ENCODE results near the gene KHDRBS2.

The KHDRBS2 gene

DNA sequence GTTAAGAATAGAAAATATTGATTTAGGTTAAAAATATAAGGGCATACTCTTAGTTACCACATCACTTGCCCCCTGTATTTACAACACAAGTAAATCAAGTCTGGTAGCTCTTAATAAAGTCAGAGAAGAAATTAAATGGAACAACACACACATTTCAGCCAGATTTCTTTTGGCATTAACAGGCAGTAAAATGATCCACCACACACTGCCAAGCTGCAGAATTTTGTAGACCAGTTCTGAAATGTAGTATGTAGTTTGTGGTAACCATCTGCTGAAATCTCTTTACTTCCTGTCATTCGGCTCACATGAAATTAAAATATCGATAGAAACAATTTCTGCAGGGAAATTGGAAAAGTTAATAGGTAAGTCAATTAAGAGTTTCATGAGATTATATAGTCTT lies 326.8 kb downstream of the KHDRBS2 start:
- no peak overlapping the region for H3K23ac ChIP-seq (ENCODE audit: low read length)
- H3K27ac ChIP-seq (ENCODE audit: low read depth, low read length): no peak overlapping the region
- no peaks in the 10 kb centered on the region for H3K79me2 ChIP-seq (ENCODE audit: control insufficient read depth, insufficient read depth, low read length)
- H3K27me3 ChIP-seq (ENCODE audit: insufficient read depth, low read length, poor library complexity): no peaks in the 10 kb centered on the region
- H3K4me3 ChIP-seq (ENCODE audit: low read length): no peak overlapping the region
- H2BK15ac ChIP-seq (replicated peaks; ENCODE audit: low read depth): no peak overlapping the region
- no peak overlapping the region for H4K5ac ChIP-seq (ENCODE audit: low read length)
- no peak overlapping the region for H3K4ac ChIP-seq (ENCODE audit: low read depth, low read length)
- H3K36me3 ChIP-seq (ENCODE audit: control insufficient read depth, insufficient read depth, low read length): no peaks in the 10 kb centered on the region
- no peak overlapping the region for H2AK5ac ChIP-seq (ENCODE audit: low read length)
- no CpG with 5 or more reads among the region's 2 CpGs for WGBS (ENCODE audit: extremely low coverage, insufficient coverage, low lambda C conversion rate)
- no peaks in the 10 kb centered on the region for H3K79me1 ChIP-seq (ENCODE audit: low read length)
- H4K8ac ChIP-seq (ENCODE audit: low read depth, low read length): no peak overlapping the region
- H2BK5ac ChIP-seq (ENCODE audit: low read length): no peak overlapping the region
- H3K9ac ChIP-seq (ENCODE audit: low read length): no peak overlapping the region
- H3K4me1 ChIP-seq (ENCODE audit: control insufficient read depth, low read depth, low read length): no peaks in the 10 kb centered on the region
- no peak for DNase-seq
- H3K18ac ChIP-seq (ENCODE audit: low read length): no peak overlapping the region
- no peak overlapping the region for H3K4me2 ChIP-seq (ENCODE audit: low read length)
- no peak overlapping the region for H2BK120ac ChIP-seq (ENCODE audit: low read depth, low read length)
- no peak overlapping the region for H3K56ac ChIP-seq (ENCODE audit: low read length)

GRCh38 chr6:61953851-61954250 lies 332.2 kb downstream of the KHDRBS2 start:
- Histone ChIP-seq H3K27ac (ENCODE audit: low read depth, low read length) (no peak overlapping the region), H3K79me2 (ENCODE audit: control insufficient read depth, insufficient read depth, low read length) (no peaks in the 10 kb centered on the region), H2AK5ac (ENCODE audit: low read length) (no peak overlapping the region), H3K4ac (ENCODE audit: low read depth, low read length) (no peak overlapping the region), H2BK15ac (replicated peaks; ENCODE audit: low read depth) (no peak overlapping the region), H3K23ac (ENCODE audit: low read length) (no peak overlapping the region), H2BK120ac (ENCODE audit: low read depth, low read length) (no peak overlapping the region), H3K18ac (ENCODE audit: low read length) (no peak overlapping the region), H3K4me2 (ENCODE audit: low read length) (no peak overlapping the region), H3K27me3 (ENCODE audit: insufficient read depth, low read length, poor library complexity) (no peaks in the 10 kb centered on the region), H2BK5ac (ENCODE audit: low read length) (no peak overlapping the region), H3K4me3 (ENCODE audit: low read length) (no peak overlapping the region), H3K4me1 (ENCODE audit: control insufficient read depth, low read depth, low read length) (no peaks in the 10 kb centered on the region), H3K79me1 (ENCODE audit: low read length) (no peaks in the 10 kb centered on the region), H3K56ac (ENCODE audit: low read length) (no peak overlapping the region), H4K5ac (ENCODE audit: low read length) (no peak overlapping the region), H3K36me3 (ENCODE audit: control insufficient read depth, insufficient read depth, low read length) (no peaks in the 10 kb centered on the region), H3K9ac (ENCODE audit: low read length) (no peak overlapping the region), H4K8ac (ENCODE audit: low read depth, low read length) (no peak overlapping the region)
- no peak for DNase-seq

- Histone ChIP-seq H3K4ac (ENCODE audit: low read depth, low read length) (no peak overlapping the region), H3K4me2 (ENCODE audit: low read length) (no peak overlapping the region), H3K36me3 (ENCODE audit: control insufficient read depth, insufficient read depth, low read length) (no peaks in the 10 kb centered on the region), H3K9ac (ENCODE audit: low read length) (no peak overlapping the region), H3K27ac (ENCODE audit: low read depth, low read length) (no peak overlapping the region), H3K4me3 (ENCODE audit: low read length) (no peak overlapping the region), H2AK5ac (ENCODE audit: low read length) (no peak overlapping the region), H3K4me1 (ENCODE audit: control insufficient read depth, low read depth, low read length) (no peaks in the 10 kb centered on the region), H3K23ac (ENCODE audit: low read length) (no peak overlapping the region), H3K18ac (ENCODE audit: low read length) (no peak overlapping the region), H3K27me3 (ENCODE audit: insufficient read depth, low read length, poor library complexity) (no peaks in the 10 kb centered on the region), H3K79me1 (ENCODE audit: low read length) (no peaks in the 10 kb centered on the region), H4K8ac (ENCODE audit: low read depth, low read length) (no peak overlapping the region), H2BK5ac (ENCODE audit: low read length) (no peak overlapping the region), H2BK15ac (replicated peaks; ENCODE audit: low read depth) (no peak overlapping the region), H2BK120ac (ENCODE audit: low read depth, low read length) (no peak overlapping the region), H4K5ac (ENCODE audit: low read length) (no peak overlapping the region), H3K56ac (ENCODE audit: low read length) (no peak overlapping the region), H3K79me2 (ENCODE audit: control insufficient read depth, insufficient read depth, low read length) (no peaks in the 10 kb centered on the region)
- DNase-seq: no peak
- WGBS (ENCODE audit: extremely low coverage, insufficient coverage, low lambda C conversion rate): no CpG with 5 or more reads among the region's 1 CpG
Measured at GRCh38 chr6:61951586-61951985, 334.4 kb downstream of the KHDRBS2 start.

DNA sequence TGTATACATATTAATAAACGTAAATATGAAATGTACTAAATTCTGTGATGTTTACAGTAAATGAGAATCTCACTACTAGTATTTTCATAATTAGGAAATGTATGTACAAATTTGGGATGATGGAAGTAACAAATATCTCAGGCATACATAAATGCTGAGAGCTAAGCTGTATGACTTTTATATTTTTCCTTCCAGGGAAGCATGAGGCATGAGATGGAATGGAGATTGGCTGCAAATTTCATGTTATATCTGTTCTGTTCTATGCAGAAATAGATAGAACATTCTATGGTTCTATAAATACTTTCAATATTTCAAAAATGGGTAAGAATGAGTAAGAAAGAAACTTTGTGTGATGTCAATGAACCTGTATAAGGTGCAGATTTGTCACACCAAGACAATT lies 335.2 kb downstream of the KHDRBS2 start:
- Histone ChIP-seq H2BK15ac (replicated peaks; ENCODE audit: low read depth) (no peak overlapping the region), H3K9ac (ENCODE audit: low read length) (no peak overlapping the region), H2BK120ac (ENCODE audit: low read depth, low read length) (no peak overlapping the region), H3K4ac (ENCODE audit: low read depth, low read length) (no peak overlapping the region), H3K56ac (ENCODE audit: low read length) (no peak overlapping the region), H4K8ac (ENCODE audit: low read depth, low read length) (no peak overlapping the region), H3K79me2 (ENCODE audit: control insufficient read depth, insufficient read depth, low read length) (no peaks in the 10 kb centered on the region), H3K4me1 (ENCODE audit: control insufficient read depth, low read depth, low read length) (no peaks in the 10 kb centered on the region), H3K4me2 (ENCODE audit: low read length) (no peak overlapping the region), H2AK5ac (ENCODE audit: low read length) (no peak overlapping the region), H3K27me3 (ENCODE audit: insufficient read depth, low read length, poor library complexity) (no peaks in the 10 kb centered on the region), H3K4me3 (ENCODE audit: low read length) (no peak overlapping the region), H3K79me1 (ENCODE audit: low read length) (no peaks in the 10 kb centered on the region), H4K5ac (ENCODE audit: low read length) (no peak overlapping the region), H3K36me3 (ENCODE audit: control insufficient read depth, insufficient read depth, low read length) (no peaks in the 10 kb centered on the region), H3K18ac (ENCODE audit: low read length) (no peak overlapping the region), H3K27ac (ENCODE audit: low read depth, low read length) (no peak overlapping the region), H3K23ac (ENCODE audit: low read length) (no peak overlapping the region), H2BK5ac (ENCODE audit: low read length) (no peak overlapping the region)
- WGBS (ENCODE audit: extremely low coverage, insufficient coverage, low lambda C conversion rate): no CpG with 5 or more reads among the region's 1 CpG
- no peak for DNase-seq

DNA sequence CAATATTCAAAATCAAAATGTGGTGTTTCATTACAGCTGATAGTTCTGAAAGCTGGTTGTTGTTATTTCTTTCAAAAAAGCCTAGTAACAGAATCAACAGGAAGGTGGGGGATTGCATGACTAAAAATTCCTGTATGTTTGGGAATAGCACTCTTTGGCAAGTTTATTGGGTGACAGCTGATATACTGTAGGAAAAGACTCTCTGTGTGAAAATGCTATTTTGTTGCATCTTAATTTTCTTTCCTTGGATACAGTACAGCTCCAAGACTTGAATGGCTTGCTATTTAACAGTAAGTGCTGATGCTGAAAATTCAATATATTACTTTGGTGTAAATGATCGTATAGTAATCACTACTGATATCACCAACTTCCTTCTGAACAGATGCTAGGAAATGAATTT lies 336.1 kb downstream of the KHDRBS2 start:
- Histone ChIP-seq H3K27ac (ENCODE audit: low read depth, low read length) (no peak overlapping the region), H3K79me1 (ENCODE audit: low read length) (no peaks in the 10 kb centered on the region), H3K4ac (ENCODE audit: low read depth, low read length) (no peak overlapping the region), H2BK15ac (replicated peaks; ENCODE audit: low read depth) (no peak overlapping the region), H2BK120ac (ENCODE audit: low read depth, low read length) (no peak overlapping the region), H3K4me3 (ENCODE audit: low read length) (no peak overlapping the region), H3K4me1 (ENCODE audit: control insufficient read depth, low read depth, low read length) (no peaks in the 10 kb centered on the region), H2BK5ac (ENCODE audit: low read length) (no peak overlapping the region), H3K56ac (ENCODE audit: low read length) (no peak overlapping the region), H3K9ac (ENCODE audit: low read length) (no peak overlapping the region), H3K27me3 (ENCODE audit: insufficient read depth, low read length, poor library complexity) (no peaks in the 10 kb centered on the region), H2AK5ac (ENCODE audit: low read length) (no peak overlapping the region), H3K18ac (ENCODE audit: low read length) (no peak overlapping the region), H3K79me2 (ENCODE audit: control insufficient read depth, insufficient read depth, low read length) (no peaks in the 10 kb centered on the region), H3K23ac (ENCODE audit: low read length) (no peak overlapping the region), H3K36me3 (ENCODE audit: control insufficient read depth, insufficient read depth, low read length) (no peaks in the 10 kb centered on the region), H3K4me2 (ENCODE audit: low read length) (no peak overlapping the region), H4K8ac (ENCODE audit: low read depth, low read length) (no peak overlapping the region), H4K5ac (ENCODE audit: low read length) (no peak overlapping the region)
- no CpG with 5 or more reads among the region's 1 CpG for WGBS (ENCODE audit: extremely low coverage, insufficient coverage, low lambda C conversion rate)
- DNase-seq: no peak

- Histone ChIP-seq H3K79me1 (ENCODE audit: low read length) (no peaks in the 10 kb centered on the region), H3K27me3 (ENCODE audit: insufficient read depth, low read length, poor library complexity) (no peaks in the 10 kb centered on the region), H2BK15ac (replicated peaks; ENCODE audit: low read depth) (no peak overlapping the region), H3K36me3 (ENCODE audit: control insufficient read depth, insufficient read depth, low read length) (no peaks in the 10 kb centered on the region), H3K4ac (ENCODE audit: low read depth, low read length) (no peak overlapping the region), H3K9ac (ENCODE audit: low read length) (no peak overlapping the region), H3K79me2 (ENCODE audit: control insufficient read depth, insufficient read depth, low read length) (no peaks in the 10 kb centered on the region), H3K27ac (ENCODE audit: low read depth, low read length) (no peak overlapping the region), H3K4me2 (ENCODE audit: low read length) (no peak overlapping the region), H3K23ac (ENCODE audit: low read length) (no peak overlapping the region), H3K18ac (ENCODE audit: low read length) (no peak overlapping the region), H3K56ac (ENCODE audit: low read length) (no peak overlapping the region), H3K4me3 (ENCODE audit: low read length) (no peak overlapping the region), H3K4me1 (ENCODE audit: control insufficient read depth, low read depth, low read length) (no peaks in the 10 kb centered on the region), H2BK120ac (ENCODE audit: low read depth, low read length) (no peak overlapping the region), H4K5ac (ENCODE audit: low read length) (no peak overlapping the region), H4K8ac (ENCODE audit: low read depth, low read length) (no peak overlapping the region), H2BK5ac (ENCODE audit: low read length) (no peak overlapping the region), H2AK5ac (ENCODE audit: low read length) (no peak overlapping the region)
- DNase-seq: no peak
Measured at GRCh38 chr6:61949161-61949560, 336.9 kb downstream of the KHDRBS2 start.
